Activated T-cell treated with anti-CD3 and anti-CD28 coated beads, Interleukin-2, amount 50 U/mL, for 1 hour (primary cell): ENCODE results near the gene STYXL1.
"Not testable (repeated sequence)": the region's sequence is repeated elsewhere in the genome, so short reads cannot be mapped to it uniquely, and the experiment has no call there.

ENCODE experiments used
- DNase-seq: peaks from one replicate; pipeline ENCODE4 v3.0.0-alpha.2; 2020

The STYXL1 gene

DNA sequence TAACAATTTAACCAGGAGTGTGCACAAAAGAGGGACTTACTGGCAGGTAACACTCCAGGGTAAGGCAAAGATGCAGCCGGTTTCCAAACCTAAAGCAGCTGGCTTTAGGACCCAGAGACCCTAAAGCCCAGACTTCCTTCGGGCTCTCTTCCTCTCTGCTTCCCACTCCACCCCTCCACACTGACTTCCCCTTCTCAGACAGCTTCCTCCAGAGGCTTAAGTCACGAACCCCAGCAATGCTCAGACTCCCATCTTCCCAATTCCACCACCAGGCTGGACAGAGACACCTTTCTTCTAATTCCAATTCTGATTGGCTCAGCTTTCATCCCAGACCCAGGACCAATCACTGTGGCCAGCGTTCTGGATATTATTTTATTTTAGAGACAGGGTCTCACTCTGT is 24.8 kb downstream of the STYXL1 start:
- no peak for DNase-seq

DNA sequence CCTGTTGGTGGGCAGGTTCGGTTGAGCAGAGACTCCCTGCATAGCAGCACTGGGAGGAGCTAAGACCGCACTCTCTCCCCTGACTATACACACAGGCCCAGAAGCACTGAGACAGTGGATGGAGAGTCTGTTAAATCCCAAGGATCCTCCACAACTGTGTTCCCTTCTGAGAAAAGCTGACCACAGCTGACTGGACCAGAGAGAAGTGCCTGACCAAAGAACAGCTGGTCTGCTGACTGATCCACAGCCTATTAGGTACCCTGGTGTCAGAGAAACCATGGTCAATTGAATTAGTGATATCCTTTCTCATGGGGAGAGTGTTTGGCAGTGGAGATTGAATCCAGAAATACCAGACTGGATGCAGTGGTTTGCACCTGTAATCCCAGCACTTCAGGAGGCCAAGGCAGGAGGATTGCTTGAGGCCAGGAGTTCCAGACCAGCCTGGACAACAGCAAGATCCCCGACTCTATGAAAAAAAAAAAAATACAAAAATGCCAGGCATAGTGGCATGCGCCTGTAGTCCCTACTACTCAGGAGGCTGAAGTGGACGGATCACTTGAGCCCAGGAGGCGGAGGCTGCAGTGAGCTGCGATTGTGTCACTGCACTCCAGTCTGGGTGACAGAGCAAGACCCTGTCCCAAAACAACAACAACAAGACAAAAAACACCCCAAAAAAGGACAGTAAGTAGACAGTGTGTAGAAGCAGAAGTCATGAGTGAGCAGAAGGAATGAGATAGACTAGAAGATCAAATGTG is 25.6 kb downstream of the STYXL1 start:
- DNase-seq, result no peak

DNA sequence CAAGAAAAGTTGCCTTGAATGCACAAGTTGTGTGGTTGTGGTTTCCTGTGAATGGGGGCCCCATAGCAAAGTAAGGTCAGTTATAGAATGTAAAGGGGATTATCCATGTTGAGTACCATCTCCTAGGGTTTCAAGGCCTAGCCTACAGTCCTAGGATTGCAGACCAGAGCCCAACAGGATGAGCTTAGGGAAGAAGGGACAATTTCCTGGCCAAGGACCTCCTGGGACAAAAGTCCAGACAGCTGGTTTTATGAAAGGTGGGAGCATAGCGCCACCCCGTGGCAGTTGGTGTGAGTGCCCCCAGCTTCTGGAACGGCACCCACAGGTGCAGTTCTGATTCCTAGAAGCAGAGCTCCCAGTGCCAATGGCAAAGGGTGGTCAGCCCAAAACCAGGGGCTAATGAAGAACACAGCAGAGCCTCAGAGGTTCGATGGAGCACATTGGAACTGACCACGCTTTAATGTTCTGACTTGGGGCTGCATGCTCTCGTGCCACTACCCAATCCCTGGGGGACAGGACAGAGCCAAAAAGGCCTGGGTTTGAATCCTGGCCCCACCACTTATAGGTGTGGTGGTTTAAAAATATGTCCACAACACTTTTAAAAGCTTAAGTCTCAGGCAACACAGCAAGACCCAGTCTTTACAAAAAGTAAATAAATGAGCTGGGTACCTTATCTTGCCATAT is 27.6 kb downstream of the STYXL1 start:
- DNase-seq, result peak; percentile 77

DNA sequence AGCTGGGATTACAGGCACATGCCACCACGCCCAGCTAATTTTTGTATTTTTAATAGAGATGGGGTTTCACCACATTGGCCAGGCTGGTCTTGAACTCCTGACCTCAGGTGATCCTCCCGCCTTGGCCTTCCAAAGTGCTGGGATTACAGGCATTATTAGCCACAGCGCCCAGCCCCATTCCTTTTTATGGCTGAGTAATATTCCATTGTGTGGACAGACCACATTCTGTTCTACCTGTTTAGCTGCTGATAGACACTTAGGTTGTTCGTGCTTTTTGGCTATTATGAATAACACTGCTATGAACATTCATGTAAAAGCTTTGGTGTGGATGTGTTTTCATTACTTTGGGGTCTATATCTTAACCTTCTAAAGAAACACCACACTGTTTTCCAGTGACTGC is 29.3 kb downstream of the STYXL1 start:
- not testable (repeated sequence) for DNase-seq

DNA sequence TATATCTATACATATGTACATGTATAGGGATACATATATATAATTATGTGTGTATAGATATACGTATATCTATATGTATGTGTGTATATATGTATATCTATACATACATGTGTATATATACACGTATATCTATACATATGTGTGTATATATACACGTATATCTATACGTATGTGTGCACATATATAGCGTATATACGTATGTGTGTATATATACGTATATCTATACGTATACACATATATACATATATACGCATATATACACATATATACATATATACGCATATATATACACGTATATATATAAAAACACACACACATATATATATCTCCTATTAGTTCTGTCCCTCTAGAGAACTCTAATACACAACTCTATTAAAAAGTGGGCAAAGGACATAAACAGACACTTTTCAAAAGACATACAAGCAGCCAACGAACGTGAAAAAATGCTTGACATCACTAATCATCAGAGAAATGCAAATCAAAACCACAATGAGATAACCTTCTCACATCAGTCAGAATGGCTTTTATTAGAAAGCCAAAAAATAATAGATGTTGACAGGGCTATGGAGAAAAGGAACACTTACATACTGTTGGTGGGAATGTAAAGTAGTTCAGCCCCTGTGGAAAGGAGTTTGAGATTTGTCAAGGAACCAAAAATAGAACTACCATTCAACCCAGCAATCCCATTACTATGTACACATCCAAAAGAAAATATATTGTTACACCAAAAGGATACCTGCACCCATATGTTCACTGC is 31.4 kb downstream of the STYXL1 start:
- DNase-seq, result no peak

DNA sequence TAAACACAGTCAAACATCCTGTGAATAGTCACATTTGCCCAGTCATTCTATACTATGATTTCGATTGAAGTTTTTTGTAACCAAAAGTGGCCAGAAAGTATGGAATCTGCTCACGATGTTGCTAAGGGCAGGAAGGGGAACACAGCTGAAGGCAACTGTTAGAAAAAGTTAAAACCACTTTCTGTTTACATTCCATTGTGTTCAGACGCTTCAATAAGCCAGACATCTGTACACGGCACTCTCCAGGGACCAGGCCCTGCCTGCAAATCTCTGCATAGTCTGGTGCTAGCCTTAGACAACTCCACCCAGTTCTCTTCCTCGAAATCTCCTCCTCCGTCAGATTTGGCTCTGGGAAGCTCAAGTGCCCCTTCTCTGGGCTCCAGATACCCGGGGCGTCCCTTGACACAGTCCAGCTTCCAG is 36.3 kb downstream of the STYXL1 start:
- no peak for DNase-seq

DNA sequence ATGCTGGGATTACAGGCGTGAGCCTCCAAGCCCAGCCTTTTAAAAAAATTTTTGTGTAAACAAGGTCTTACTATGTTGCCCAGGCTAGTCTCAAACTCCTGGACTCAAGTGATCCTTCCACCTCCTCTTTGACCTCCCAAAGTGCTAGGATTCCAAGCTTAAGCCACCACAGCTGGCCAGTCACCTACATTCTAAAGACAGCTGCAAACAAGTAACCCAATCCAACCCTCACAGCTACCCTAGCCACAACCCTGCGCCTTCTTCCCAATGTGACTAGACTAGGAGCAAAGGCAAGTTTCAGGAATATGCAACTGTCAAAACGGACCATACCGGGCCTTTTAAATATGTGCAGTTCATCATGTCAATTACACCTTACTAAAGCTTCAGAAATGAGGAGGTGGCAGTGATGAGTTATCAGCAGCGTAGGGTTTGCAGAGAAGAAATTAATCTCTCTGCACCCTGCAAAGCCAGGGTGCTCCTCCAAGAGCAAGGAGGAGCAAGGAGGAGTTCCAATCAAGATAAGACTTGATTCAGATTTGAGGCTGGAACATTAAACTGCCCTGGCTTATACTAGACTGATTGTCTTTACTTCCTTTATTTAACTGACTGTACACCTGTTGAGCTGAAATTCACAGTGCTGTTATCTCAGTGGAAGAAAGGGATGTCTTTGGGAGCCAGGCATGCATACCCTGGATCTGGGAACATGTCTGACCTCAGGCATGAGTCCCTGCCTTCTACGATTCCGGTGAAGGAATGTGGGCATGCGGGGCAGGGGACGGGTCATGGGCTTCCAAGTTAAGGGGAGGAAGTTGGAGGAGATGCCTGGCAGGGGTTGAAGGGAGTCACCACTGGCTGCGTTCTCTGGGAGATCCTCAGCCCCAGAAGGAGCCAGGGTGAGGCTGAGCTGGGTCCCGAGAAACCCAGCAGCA is 37.9 kb downstream of the STYXL1 start:
- DNase-seq, result no peak

DNA sequence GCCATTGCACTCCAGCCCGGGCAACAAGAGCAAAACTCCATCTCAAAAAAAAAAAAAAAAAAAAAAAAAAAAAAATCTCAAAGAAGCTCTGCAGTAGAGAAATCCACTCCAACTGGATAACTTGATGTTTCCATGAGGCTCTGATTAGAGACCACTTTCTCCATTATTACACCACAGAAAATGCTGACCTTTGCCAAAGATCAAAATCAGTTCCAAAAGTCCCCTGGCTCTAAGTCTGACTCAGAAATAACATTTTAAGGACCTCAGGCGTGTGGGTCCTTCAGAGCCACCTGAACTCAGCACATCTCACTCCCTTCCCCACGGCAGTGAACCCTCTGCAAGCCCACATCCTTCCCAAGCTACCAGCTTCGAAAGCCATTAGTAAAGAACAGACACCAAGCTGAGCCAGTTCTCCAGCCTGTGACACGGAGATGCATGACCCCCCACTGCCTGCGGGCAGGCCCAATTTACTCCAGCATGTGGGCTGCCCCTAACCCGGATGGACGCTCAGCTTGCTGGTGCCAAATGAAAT is 39.6 kb downstream of the STYXL1 start:
- no peak for DNase-seq

DNA sequence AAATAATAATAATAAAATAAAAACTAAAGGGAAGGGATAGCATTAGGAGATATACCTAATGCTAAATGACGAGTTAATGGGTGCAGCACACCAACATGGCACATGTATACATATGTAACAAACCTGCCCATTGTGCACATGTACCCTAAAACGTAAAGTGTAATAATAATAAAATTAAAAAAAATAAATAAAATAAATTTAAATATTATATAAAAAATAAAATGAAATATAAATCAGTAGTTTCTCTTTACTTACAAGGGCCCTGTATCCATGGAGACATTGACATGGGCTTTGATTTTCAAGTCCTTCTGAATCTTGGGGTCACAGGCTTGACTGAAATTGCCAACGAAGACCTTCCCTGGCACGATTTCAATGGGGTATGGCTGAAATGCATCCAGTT is 42.8 kb downstream of the STYXL1 start:
- not testable (repeated sequence) for DNase-seq

DNA sequence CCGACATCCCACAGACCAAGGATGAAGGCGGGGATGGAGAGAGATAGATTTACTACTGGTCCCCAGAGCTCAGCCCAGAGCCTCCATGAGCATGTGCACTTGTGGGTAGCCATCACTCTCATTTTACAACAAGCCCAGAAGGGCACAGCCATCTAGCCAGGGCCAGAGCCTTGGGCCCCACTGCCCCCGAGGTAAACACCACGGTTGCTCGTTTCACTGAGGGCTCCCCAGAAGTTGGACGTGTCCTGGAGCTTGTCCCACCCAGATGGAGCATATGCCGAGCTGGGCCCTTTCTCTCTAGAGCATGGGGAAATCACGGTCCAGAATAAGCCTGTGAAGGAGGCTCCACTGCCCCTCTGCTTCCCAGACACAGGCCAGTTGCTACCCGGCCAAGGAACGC is 44.4 kb downstream of the STYXL1 start:
- DNase-seq, result no peak

DNA sequence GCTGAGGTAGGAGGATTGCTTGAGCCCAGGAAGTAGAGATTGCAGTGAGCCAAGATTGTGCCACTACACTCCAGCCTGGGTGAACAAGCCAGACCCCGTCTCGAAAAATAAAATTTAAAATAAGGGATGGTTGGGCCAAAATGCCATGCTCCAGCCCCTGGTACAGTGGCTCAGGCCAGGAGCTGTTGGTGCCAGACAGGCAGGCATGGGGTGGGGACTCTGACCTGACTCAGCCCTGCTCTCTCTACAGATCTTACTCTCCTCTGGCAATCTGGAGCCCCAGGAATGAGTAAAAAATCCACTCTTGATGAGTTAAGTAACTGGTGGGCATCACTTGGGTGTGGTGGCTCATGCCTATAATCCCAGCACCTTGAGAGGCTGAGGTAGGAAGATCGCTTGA is 45.0 kb downstream of the STYXL1 start:
- no peak for DNase-seq

DNA sequence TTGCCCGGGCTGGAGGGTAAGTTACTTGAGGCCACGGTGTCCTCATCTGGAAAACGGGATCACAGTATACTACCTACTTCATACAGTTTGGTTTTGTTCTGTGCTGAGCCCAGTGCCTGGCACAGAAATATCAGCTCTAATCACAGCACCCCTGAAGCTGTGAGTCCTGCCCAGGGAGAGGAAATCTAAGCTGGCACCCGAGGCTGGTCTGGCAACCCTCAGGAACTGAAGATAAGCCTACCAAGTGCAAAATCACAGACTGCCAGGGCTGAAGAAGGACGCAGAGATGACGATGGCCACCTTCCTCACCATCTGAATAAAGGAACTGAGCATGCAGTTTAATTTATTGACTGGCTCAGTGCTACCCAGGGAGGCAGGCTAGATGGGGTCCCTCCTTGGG is 45.7 kb downstream of the STYXL1 start:
- DNase-seq, result no peak

DNA sequence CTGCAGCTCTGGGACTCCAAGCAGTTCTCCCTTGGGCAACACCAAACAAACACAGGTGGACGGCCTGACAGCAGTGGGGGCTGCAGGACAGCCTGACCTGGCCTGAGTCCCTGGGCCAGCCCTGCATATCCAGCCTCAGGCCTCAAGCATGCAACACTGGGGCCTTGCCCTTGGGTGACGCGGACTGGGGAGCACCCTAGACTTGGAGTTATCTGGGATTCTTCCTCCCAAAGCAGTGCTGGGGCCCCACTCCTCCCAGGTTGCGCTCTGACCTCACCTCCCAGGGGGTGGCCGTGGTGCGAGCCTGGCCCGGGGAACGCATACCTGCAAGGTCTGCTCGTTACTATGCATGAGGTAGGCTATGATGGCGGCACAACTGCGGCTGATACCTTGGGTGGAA is 47.2 kb downstream of the STYXL1 start:
- no peak for DNase-seq

DNA sequence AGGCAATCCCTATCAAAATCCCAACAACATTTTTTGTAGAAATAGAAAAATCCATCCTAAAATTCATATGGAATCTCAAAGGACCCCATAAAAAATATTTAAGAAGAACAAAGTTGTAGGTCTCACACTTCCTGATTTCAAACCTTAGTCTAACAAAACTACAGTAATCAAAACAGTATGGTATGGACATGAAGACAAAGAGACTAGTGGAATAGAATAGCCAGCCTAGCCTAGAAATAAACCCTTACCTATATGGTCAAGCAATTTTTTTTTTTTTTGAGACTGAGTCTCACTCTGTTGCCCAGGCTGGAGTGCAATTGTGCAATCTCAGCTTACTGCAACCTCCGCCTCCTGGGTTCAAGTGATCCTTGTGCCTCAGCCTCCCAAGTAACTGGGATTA is 49.8 kb downstream of the STYXL1 start:
- no peak for DNase-seq

DNA sequence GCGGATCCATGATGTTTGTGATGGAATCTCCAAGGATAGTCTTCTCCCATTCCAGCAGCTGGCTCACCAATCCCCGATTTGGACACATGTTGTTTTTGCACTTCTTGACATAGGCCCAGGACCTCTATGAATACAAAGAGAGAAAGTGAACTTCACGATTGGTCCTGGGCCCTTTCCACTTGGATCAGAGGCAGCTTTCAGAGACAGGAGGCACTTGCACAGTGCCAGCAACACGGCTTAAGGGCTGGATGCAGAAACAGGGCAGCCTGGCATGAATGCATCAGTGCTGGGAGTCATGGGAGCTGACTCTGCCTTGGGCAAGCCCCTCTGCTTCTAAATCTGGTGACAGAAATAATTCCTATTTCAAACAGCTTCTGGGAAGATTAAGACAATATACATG is 51.3 kb downstream of the STYXL1 start:
- DNase-seq, result no peak

DNA sequence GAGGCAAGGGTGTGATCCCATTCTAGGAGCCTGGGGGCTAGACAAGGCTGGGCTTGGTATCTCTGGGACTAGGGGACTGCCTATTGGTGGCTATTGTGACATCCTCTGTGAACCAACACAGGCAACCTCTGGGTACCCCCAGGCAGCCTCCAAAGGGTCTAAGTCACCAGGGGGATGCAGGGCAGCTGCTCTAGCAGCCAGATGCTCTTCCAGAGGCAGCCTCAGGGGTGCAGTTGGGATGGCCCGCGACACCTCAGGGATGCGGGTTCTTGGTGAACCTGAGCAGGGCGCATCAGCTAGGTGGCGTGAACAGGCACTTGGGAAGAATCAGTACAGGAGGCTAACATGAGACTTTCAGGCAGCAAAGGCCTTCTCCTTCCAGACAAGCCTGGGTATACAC is 51.8 kb downstream of the STYXL1 start:
- no peak for DNase-seq

DNA sequence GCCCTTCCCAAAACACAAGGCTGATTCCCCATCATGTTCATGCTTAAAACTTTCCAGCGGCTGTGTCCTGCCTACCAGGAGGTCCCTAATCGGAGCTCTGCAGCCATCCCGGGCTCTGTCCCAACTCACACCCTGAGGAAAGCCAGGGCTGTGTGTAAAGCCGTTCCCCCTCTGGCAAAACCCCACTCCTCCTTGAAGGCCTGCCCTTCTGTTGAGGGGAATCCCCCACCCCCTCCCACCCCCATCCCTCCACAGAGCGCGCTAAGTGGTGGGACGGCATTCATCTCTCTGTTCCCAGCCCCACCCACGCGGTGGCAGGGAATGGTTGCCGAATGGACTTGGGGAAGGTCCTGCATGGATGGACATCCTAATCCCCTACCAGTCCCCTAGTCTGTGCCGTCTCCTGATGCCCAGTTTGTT is 52.7 kb downstream of the STYXL1 start:
- no peak for DNase-seq

DNA sequence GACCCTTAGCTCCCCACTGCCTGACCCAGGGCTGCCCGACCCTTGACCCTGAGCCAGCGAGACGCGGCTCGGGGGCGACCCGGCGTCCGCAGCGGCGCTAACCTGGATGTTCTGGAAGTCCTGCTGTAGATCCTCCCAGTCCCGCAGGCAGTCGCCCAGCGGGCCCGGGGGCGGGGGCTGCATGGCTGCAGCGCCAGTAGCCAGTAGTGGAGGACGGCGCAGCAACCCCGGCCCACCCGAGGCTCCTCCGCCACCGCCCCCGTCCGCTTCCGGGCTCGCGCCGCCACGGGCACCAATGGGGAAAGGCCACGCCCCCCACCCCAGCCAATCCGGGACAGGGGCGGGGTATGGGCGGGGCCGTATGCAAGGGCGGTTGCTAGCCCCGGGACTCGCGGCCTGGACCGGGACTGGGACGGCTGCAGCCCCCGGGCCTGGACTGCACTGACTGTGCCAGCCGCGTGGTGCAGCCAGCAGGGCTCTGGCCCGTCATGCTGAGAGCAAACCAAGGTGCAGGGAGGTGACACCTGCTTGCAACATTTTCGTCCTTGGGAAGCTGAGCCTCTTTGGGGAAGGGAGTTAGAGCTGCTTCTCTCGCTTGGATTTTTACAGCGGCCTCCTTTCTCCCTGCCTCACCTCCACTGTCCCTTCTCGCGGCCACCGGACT is 53.3 kb downstream of the STYXL1 start, which contains the start of gene TMEM120A:
TSS of gene TMEM120A (minus strand) at position 208 of the 664 bp plus-strand sequence. CDS start at position 183, 25 bp downstream.
- peak; percentile 93 for DNase-seq

DNA sequence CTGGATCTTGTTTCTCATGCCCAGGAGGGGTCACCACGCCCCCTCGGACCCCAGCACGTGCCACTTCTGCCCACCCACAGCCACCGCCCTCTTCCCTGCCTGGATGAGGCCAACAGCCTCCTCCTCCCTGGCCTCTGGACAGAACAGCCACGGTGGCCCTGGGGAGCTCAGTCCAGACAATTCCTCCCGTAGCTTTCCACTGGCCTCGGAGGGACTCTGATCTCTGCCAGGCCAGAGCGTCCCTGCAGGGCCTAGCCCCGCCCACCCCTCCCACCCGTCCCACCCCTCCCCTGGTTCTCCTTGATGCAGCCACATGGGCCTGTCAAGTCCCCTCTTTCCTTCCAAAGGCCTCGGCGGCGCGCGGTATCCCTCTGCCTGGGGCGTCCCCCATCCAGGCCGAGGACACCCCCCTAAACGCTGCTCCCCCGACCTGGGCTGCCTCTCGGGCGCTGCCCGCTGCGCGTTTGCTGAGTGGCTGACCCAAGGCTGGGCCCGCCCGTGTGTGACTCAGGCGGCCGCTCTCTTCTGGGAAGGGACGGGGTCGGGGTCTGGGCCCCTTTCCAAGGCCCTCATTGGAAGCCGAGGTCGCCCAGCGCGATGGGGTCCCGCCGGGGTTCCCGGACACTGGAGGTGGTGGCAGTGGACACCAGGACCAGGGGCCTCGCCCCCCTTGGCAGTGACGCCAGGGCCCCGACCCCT is 54.0 kb downstream of the STYXL1 start:
- DNase-seq, result no peak

DNA sequence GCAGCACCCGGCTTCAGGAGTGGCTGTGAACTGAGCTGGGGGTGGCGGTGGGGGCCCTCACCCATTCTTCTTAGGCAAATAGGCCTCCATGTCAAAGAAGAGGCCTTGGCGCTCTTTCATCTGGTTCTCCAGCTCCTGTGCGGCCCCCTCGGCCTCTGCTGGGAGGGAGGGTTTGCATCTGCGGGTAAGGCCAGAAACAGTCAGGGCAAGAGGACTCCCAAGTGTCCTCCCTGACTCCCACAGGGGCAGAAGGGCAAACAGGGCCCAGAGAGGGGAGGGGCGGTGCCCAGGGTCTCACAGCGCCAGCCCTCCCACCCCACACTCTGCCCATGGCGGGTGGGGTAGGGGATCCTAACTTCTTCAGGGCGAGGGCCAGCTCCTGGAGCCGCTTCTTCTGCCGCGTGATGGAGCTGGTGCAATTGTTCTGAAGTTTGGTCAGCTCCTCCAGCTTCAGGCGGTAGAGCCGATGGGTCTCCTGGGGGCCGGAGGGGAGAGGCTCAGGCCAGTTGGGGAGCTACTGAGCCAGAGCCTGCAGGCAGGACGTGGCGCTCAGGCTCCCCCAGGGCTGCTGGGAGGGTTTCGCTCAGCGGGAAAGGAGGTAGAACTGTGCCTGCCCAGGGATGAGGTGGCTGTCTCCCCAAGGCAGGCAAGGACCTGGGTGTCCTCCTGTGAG is 55.6 kb downstream of the STYXL1 start:
- DNase-seq, result no peak
